Pancreas (tissue), 10 donors: Measurements from ENCODE around the gene IL17D. TPM values are rescaled to one million over a fixed set of nuclear protein-coding genes. Genes with fewer than 3 reads are reported as not detected.

ENCODE experiments used
- ATAC-seq, 4 donors: fragments of 200-7000 bp; cut with Tn5 transposase; one replicate each; pipeline versions ENCODE4 v1.8.0 to v1.9.1; 2020; ENCODE audit warnings: mild to moderate bottlenecking in 4 of 4, moderate library complexity in 4 of 4
- DNase-seq, 6 donors: peaks; one replicate each; pipeline ENCODE4 v3.0.0-alpha.2; 2020
- FAIRE-seq: peaks from 2 replicates; lab custom pipeline; 2012; peaks lifted over from hg19 to GRCh38; lab: Jason Lieb, UNC
- H3K27ac ChIP-seq, 4 donors: fragments of 200-600 bp; sonication (generic); 1 replicate in 3 of 4; 2 replicates in 1 of 4; pipeline versions ENCODE4 v1.5.0 to v1.8.0; 2020
- H3K27me3 ChIP-seq, 4 donors: fragments of 200-600 bp; one replicate each; pipeline ENCODE4 v1.8.0; 2021
- H3K36me3 ChIP-seq, 3 donors: fragments of 200-600 bp; sonication (generic) in 1 of 3; one replicate each; pipeline versions ENCODE4 v1.5.0 to v1.8.0; 2020 to 2021
- H3K4me1 ChIP-seq, 3 donors: fragments of 200-600 bp; one replicate each; pipeline ENCODE4 v1.8.0; 2021
- H3K4me3 ChIP-seq, 4 donors: fragments of 200-600 bp; sonication (generic) in 2 of 4; one replicate each; pipeline versions ENCODE4 v1.5.0 to v1.8.0; 2020 to 2021
- H3K9me3 ChIP-seq, 4 donors: fragments of 200-600 bp; one replicate each; pipeline ENCODE4 v1.8.0; 2021
- WGBS, 2 donors: extraction: QIAGEN DNeasy Blood & Tissue Kit; methylation state at CpG; one replicate each; pipeline ENCODE4 v1.1.7; 2013; 5-methylcytosine and 5-hydroxymethylcytosine counted together
- intact Hi-C, 3 donors: fragments of 100-400 bp; cut with DNase I; formaldehyde crosslinking; loops; one replicate each; pipeline versions ENCODE4 v1.11.1 to v1.14.2; 2022
- polyA plus RNA-seq, 2 donors: library from polyadenylated mRNA; stranded (reverse); fragments of 200-250 nt; gene quantifications; one replicate each; pipeline ENCODE4 v1.2.3, GENCODE V29; 2013
- total RNA-seq, 6 donors: library from RNA; stranded (reverse); fragmentation: NEBNext Ultra II Directional in 4 of 6; extraction: Animal tissue kit (Norgen Biotek cat#: 25700) in 4 of 6; gene quantifications; one replicate each; pipeline versions ENCODE4 v1.2.1 to v1.2.4, GENCODE V29; 2021 to 2023
- TF ChIP-seq, protein P1 (sequence below), 4 donors: fragments of 200-600 bp; sonication (generic) in 3 of 4; IDR thresholded peaks; one replicate each; pipeline versions ENCODE4 v1.5.0 to v1.8.0; 2021; ENCODE audit warnings: antibody characterized with exemption in 4 of 4
- donor health status: healthy with polysubstance abuse.
- donor health status: DM: no; HTN: no; CAD: no; lungs with moderate emphysema.
- donor health status: DM: no; HTN: no; CAD: no.
- donor health status: control.
- donor health status: control.
- donor health status: Bipolar disorder and iron deficiency.
- donor health status: DM: yes; HTN: yes; CAD: no.
- donor health status: DM: no; HTN: no; CAD: no.
- donor health status: DM: no; HTN: no; CAD: no.
- donor health status: DM: yes; HTN: yes; CAD: no.

The IL17D gene
- total and polyA plus RNA-seq, 8 donors: 0.35 to 0.71 (median 0.48) TPM

DNA sequence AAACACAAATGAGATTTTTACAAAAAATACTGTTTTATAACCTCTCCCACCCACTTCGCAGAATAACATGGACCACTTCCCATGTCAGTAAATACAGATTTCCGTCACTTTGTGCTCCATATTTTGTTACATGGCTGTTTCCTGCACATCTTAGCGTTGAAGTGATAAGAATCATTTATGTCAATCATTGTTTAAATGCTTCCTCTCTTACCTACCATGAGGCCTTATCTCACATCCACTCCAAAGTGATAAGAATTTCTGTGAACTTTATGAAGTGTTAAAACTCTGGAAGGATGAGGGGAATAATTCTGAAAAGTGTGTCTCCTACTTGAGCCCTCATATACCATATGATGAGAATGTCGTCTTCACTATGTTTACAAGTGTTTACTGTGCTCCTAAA is 36.6 kb upstream of the IL17D start:
- DNase-seq (no peak), ATAC-seq (no peak), FAIRE-seq (no peak)
- TF ChIP-seq, protein P1, sequence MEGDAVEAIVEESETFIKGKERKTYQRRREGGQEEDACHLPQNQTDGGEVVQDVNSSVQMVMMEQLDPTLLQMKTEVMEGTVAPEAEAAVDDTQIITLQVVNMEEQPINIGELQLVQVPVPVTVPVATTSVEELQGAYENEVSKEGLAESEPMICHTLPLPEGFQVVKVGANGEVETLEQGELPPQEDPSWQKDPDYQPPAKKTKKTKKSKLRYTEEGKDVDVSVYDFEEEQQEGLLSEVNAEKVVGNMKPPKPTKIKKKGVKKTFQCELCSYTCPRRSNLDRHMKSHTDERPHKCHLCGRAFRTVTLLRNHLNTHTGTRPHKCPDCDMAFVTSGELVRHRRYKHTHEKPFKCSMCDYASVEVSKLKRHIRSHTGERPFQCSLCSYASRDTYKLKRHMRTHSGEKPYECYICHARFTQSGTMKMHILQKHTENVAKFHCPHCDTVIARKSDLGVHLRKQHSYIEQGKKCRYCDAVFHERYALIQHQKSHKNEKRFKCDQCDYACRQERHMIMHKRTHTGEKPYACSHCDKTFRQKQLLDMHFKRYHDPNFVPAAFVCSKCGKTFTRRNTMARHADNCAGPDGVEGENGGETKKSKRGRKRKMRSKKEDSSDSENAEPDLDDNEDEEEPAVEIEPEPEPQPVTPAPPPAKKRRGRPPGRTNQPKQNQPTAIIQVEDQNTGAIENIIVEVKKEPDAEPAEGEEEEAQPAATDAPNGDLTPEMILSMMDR (IDR thresholded peaks at IDR 0.05): no peak
- intact Hi-C loops: no loop called here
- H3K4me1 ChIP-seq: no peaks in the 10 kb centered on the region
- no peaks in the 10 kb centered on the region for H3K27me3 ChIP-seq
- WGBS, 2 donors: 88 to 95% methylated on average over 4 of the region's 4 CpGs
- no peak overlapping the region for H3K4me3 ChIP-seq
- no peak overlapping the region for H3K27ac ChIP-seq
- H3K9me3 ChIP-seq: no peaks in the 10 kb centered on the region
- no peaks in the 10 kb centered on the region for H3K36me3 ChIP-seq

DNA sequence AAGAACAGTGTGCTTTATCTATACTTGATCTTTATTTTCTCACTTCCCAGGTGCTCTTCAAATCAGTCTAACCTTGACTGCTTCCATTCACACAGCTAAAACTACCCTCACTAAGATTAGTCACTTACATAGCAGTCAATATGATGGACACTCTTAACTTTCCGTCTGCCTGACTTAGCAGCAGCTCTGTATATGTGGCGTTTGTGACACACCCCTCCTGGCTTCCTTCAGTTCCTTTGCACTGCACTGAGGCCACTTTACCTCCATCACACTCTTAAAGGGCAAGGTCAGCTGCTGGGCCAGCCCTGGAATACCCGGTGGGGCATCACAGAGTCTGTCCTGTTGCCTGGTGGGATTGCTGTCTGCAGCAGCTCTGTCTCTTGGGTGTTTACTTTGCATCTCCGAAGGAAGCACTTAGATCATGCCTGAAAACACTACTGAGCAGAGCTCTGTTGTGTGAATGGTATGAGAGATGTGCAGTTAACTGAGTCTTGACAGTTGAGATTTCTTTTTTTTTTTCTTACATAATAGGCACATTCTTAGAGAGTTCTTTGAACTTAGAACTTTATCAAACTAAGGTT is 35.6 kb upstream of the IL17D start:
- Histone ChIP-seq H3K4me1 (no peaks in the 10 kb centered on the region), H3K27me3 (no peaks in the 10 kb centered on the region), H3K36me3 (no peaks in the 10 kb centered on the region), H3K4me3 (no peak overlapping the region), H3K9me3 (no peaks in the 10 kb centered on the region), H3K27ac (no peak overlapping the region)
- TF ChIP-seq, protein P1 (IDR thresholded peaks at IDR 0.05): no peak
- no peak for FAIRE-seq
- intact Hi-C loops: no loop called here
- no peak for DNase-seq
- WGBS, 2 donors: 51 to 62% methylated on average over 4 of the region's 4 CpGs
- ATAC-seq: no peak

DNA sequence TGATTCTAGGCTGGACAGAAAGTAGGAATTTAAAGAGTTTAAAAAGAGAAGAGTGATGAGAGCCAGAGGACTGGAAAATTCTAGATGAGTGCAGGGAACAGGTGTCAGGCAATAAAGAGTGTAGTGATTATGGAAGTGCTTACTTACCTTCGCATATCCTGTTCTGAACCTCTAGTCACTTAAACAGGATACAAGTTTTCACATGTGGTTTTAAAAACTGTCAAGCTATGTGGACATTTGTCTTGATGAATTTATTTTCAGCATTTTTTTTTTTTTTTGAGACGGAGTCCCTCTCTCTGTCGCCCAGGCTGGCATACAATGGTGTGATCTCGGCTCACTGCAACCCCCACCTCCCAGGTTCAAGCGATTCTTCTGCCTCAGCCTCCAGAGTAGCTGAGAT is 34.3 kb upstream of the IL17D start:
- intact Hi-C loops: no loop called here
- ATAC-seq (no peak), DNase-seq (no peak), FAIRE-seq (no peak)
- Histone ChIP-seq H3K27ac (no peak overlapping the region), H3K4me3 (no peak overlapping the region), H3K9me3 (no peaks in the 10 kb centered on the region), H3K4me1 (no peaks in the 10 kb centered on the region), H3K27me3 (no peaks in the 10 kb centered on the region), H3K36me3 (no peaks in the 10 kb centered on the region)
- TF ChIP-seq, protein P1 (IDR thresholded peaks at IDR 0.05): no peak
- WGBS, 2 donors: 86 to 92% methylated on average over 5 of the region's 5 CpGs

DNA sequence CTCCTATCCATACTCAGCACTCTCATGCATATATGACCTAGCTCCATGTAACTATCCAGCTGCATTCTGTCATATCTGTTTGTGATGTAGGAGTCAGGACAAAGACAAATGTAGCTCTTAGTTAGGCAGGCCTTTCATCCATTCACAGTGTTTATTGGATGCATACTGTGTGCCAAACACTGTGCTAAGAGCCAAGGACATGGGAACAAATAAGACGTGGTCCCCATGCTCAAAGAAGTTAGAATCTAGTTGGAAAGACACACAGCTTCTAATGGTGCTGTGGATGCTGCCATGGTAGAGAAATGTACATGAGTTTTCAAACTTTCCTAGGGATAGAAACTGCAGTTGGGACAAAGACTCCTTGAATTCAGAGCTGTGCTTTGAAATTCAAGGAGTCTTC is 31.7 kb upstream of the IL17D start:
- no peak for DNase-seq
- 74 to 90% methylated on average over 1 of the region's 1 CpG for WGBS, 2 donors
- FAIRE-seq: no peak
- no peak for ATAC-seq
- H3K4me1 ChIP-seq: no peaks in the 10 kb centered on the region
- no peak overlapping the region for H3K4me3 ChIP-seq
- no peaks in the 10 kb centered on the region for H3K9me3 ChIP-seq
- H3K27me3 ChIP-seq: no peaks in the 10 kb centered on the region
- intact Hi-C loops: no loop called here
- H3K36me3 ChIP-seq: no peaks in the 10 kb centered on the region
- TF ChIP-seq, protein P1 (IDR thresholded peaks at IDR 0.05): no peak
- H3K27ac ChIP-seq: no peak overlapping the region

DNA sequence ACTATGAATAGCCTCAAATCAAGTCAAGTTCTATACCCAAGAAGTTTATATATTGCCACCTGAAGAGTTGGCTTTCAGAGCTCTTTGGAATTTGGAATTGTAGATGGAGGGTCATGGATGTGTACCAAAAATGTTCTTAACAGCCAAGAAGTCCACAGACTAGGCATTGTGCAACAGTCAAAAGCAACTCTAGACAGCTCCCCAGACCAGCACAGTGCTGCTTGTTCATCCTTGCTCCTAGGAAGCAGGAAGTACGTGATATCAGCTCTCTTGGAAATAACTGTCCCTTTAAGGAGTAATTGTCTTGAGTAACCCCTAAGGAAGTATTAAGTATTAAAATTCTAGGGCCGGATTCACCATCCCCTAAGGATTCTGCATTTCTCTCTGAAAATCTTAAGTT is 30.7 kb upstream of the IL17D start:
- no peaks in the 10 kb centered on the region for H3K36me3 ChIP-seq
- no peak for FAIRE-seq
- no peak for ATAC-seq

More for the DNA sequence above, 30.7 kb upstream of the IL17D start:
- Histone ChIP-seq H3K9me3 (no peaks in the 10 kb centered on the region), H3K4me1 (no peaks in the 10 kb centered on the region), H3K4me3 (no peak overlapping the region), H3K27me3 (no peaks in the 10 kb centered on the region), H3K27ac (no peak overlapping the region)
- 61 to 72% methylated on average over 2 of the region's 2 CpGs for WGBS, 2 donors
- DNase-seq: no peak
- intact Hi-C loops: no loop called here
- TF ChIP-seq, protein P1 (IDR thresholded peaks at IDR 0.05): no peak
